ENCODE results near the gene DHX34.
"Not testable (repeated sequence)": the region's sequence is repeated elsewhere in the genome, so short reads cannot be mapped to it uniquely, and the experiment has no call there.

DHX34 gene

GRCh38 chr19:47379381-47379938 is 30.3 kb downstream of the DHX34 start:
- DNase-seq (ENCODE audit: low read depth), result no peak

GRCh38 chr19:47380559-47380958 is 31.4 kb downstream of the DHX34 start:
- DNase-seq (ENCODE audit: low read depth), result no peak

More at GRCh38 chr19:47379381-47379938, 30.3 kb downstream of the DHX34 start:
- TF ChIP-seq CTCF (IDR thresholded peaks at IDR 0.05; ENCODE audit: control insufficient read depth, extremely low read depth, insufficient read depth), result no peak
- H3K4me3 ChIP-seq (ENCODE audit: low read depth, low read length), result no peak overlapping the region

GRCh38 chr19:47381121-47381520 is 32.0 kb downstream of the DHX34 start:
- H3K4me3 ChIP-seq (ENCODE audit: low read depth, low read length), result no peak overlapping the region
- no peak for TF ChIP-seq CTCF (IDR thresholded peaks at IDR 0.05; ENCODE audit: control insufficient read depth, extremely low read depth, insufficient read depth)

More at GRCh38 chr19:47380559-47380958, 31.4 kb downstream of the DHX34 start:
- H3K4me3 ChIP-seq (ENCODE audit: low read depth, low read length), result no peak overlapping the region
- TF ChIP-seq CTCF (IDR thresholded peaks at IDR 0.05; ENCODE audit: control insufficient read depth, extremely low read depth, insufficient read depth), result no peak

GRCh38 chr19:47381653-47382279 is 32.7 kb downstream of the DHX34 start:
- TF ChIP-seq CTCF (IDR thresholded peaks at IDR 0.05; ENCODE audit: control insufficient read depth, extremely low read depth, insufficient read depth), result no peak
- no peak for DNase-seq (ENCODE audit: low read depth)
- no peak overlapping the region for H3K4me3 ChIP-seq (ENCODE audit: low read depth, low read length)

More at GRCh38 chr19:47381121-47381520, 32.0 kb downstream of the DHX34 start:
- DNase-seq (ENCODE audit: low read depth), result no peak

DNA sequence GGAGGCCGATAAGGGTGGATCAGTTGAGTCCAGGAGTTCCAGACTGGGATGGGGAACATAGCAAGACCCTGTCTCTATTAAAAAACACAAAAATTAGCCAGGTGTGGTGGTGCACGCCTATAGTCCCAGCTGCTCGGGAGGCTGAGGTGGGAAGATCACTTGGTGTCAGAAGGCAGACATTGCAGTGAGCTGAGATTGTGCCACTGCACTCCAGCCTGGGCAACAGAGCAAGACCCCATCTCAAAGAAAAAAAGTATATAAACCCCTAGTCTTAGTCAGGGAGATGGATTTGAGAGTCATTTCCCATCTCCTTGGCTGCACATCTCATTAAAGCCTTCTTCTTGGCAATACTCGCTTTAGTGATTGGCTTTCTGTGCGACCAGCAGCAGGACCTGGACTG is 34.8 kb downstream of the DHX34 start:
- H3K4me3 ChIP-seq (ENCODE audit: low read depth, low read length); DNase-seq (ENCODE audit: low read depth): not testable (repeated sequence)

GRCh38 chr19:47384533-47384932 is 35.4 kb downstream of the DHX34 start:
- not testable (repeated sequence) for H3K4me3 ChIP-seq (ENCODE audit: low read depth, low read length); DNase-seq (ENCODE audit: low read depth)

DNA sequence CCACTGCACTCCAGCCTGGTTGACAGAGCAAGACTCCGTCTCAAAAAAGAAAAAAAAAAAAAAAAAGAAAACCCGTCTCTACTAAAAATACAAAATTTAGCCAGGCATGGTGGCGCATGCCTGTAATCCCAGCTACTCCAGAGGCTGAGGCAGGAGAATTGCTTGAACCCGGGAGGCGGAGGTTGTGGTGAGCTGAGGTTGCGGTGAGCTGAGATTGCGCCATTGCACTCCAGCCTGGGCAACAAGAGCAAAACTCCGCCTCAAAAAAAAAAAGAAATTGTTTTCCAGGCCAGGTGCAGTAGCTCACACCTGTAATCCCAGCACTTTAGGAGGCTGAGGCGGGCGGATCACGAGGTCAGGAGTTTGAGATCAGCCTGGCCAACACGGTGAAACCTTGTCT is 37.5 kb downstream of the DHX34 start:
- not testable (repeated sequence) for H3K4me3 ChIP-seq (ENCODE audit: low read depth, low read length); DNase-seq (ENCODE audit: low read depth)

DNA sequence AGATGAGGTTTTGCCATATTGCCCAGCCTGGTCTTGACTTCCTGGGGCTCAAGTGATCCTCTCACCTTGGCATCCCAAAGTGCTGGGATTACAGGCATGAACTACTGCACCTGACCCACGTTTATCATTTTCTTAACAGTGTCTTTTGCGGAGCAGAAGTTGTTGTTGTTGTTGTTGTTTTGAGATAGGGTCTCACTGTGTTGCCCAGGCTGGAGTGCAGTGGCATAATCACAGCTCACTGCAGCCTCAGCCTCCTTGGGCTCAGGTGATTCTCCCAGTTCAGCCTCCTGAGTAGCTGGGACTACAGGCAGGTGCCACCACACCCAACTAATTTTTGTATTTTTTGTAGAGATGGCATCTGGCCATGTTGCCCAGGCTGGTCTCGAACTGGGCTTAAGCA is 38.5 kb downstream of the DHX34 start:
- H3K4me3 ChIP-seq (ENCODE audit: low read depth, low read length); DNase-seq (ENCODE audit: low read depth): not testable (repeated sequence)

GRCh38 chr19:47388721-47389120 is 39.6 kb downstream of the DHX34 start:
- DNase-seq (ENCODE audit: low read depth), result not testable (repeated sequence)

GRCh38 chr19:47389150-47389556 is 40.0 kb downstream of the DHX34 start:
- no peak for DNase-seq (ENCODE audit: low read depth)
- H3K4me3 ChIP-seq (ENCODE audit: low read depth, low read length), result no peak overlapping the region
- TF ChIP-seq CTCF (IDR thresholded peaks at IDR 0.05; ENCODE audit: control insufficient read depth, extremely low read depth, insufficient read depth), result no peak

More at GRCh38 chr19:47388721-47389120, 39.6 kb downstream of the DHX34 start:
- H3K4me3 ChIP-seq (ENCODE audit: low read depth, low read length), result not testable (repeated sequence)

Measured in LNCaP clone FGC (cell line).